ENCODE measurements around the gene ELOVL1. TPM values are rescaled to one million over a fixed set of nuclear protein-coding genes. Genes with fewer than 3 reads are reported as not detected.

The ELOVL1 gene
- total and polyA plus RNA-seq, 2 of the 13 experiments (the other 11 are each of a cell fraction or from before 2014, with no cell fraction given), result 55.2 to 77.4 TPM

DNA sequence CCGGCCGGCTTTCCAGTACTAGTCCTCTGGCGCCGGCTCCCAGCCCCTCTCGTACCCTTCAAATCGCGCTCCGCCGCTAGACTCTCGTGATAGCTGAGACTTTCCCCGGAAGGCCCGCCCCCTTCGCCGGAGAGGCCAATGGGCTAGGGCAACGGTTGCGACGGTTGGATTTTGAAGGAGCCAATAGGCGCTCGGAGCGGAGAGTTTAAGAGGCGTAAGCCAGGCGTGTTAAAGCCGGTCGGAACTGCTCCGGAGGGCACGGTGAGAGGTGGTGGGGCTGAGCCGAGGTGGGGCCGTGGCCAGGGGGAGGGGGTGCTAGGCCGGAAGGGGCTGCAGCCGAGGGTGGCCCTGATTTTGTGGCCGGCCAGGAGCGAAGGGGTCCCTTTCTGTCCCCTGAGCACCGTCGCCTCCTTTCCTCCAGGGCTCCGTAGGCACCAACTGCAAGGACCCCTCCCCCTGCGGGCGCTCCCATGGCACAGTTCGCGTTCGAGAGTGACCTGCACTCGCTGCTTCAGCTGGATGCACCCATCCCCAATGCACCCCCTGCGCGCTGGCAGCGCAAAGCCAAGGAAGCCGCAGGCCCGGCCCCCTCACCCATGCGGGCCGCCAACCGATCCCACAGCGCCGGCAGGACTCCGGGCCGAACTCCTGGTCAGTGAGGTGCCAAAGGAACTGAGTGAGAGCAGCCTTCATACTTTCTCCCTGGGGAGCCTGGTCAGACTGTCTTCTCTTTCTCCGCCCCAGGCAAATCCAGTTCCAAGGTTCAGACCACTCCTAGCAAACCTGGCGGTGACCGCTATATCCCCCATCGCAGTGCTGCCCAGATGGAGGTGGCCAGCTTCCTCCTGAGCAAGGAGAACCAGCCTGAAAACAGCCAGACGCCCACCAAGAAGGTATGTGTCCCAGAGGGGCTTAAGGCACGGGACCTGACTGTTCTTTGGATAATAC is 8.8 kb downstream of the ELOVL1 start, which contains the start of gene CDC20 (continued):
- TF ChIP-seq ZNF772 (CRISPR knock-in tag; IDR thresholded peaks at IDR 0.05) (0 out of 2 replicates have a peak, but pooled peaks have one; percentile 48), CERS6 (CRISPR knock-in tag; IDR thresholded peaks at IDR 0.05) (no peak), SMYD3 (CRISPR knock-in tag; IDR thresholded peaks at IDR 0.05) (peak; percentile 94; the same call in 1 of the 2 replicates), PHF21A (CRISPR knock-in tag; IDR thresholded peaks at IDR 0.05) (peak; percentile 80), RARA (CRISPR knock-in tag; IDR thresholded peaks at IDR 0.05) (no peak), ZNF674 (CRISPR knock-in tag; IDR thresholded peaks at IDR 0.05; ENCODE audit: low read depth) (0 out of 2 replicates have a peak, but pooled peaks have one; percentile 68), GATAD2A (CRISPR knock-in tag; IDR thresholded peaks at IDR 0.05) (no peak), TMF1 (CRISPR knock-in tag; IDR thresholded peaks at IDR 0.05; ENCODE audit: low read depth) (peak; percentile 93), IRF2 (CRISPR knock-in tag; IDR thresholded peaks at IDR 0.05) (peak; percentile 67), ZZZ3 (CRISPR knock-in tag; IDR thresholded peaks at IDR 0.05; ENCODE audit: borderline replicate concordance) (no peak), ZFX (CRISPR knock-in tag; IDR thresholded peaks at IDR 0.05; ENCODE audit: low read depth) (peak; percentile 49; the same call in 1 of the 2 replicates), GATAD1 (CRISPR knock-in tag; IDR thresholded peaks at IDR 0.05) (peak; percentile 91), ZNF816 (CRISPR knock-in tag; IDR thresholded peaks at IDR 0.05; ENCODE audit: borderline replicate concordance) (peak; percentile 57; the same call in 1 of the 2 replicates), TCF7L2 (IDR thresholded peaks at IDR 0.05; ENCODE audit: low read depth, low read length) (no peak), ZHX1 (CRISPR knock-in tag; IDR thresholded peaks at IDR 0.05; ENCODE audit: low read depth) (0 out of 2 replicates have a peak, but pooled peaks have one; percentile 65), KDM5A (IDR thresholded peaks at IDR 0.05; ENCODE audit: borderline replicate concordance, low read length) (peak; percentile 70), ZNF337 (CRISPR knock-in tag; IDR thresholded peaks at IDR 0.05; ENCODE audit: borderline replicate concordance, low read depth) (no peak), ZFYVE20 (CRISPR knock-in tag; IDR thresholded peaks at IDR 0.05; ENCODE audit: borderline replicate concordance, low read depth) (peak; percentile 95), GRHL1 (CRISPR knock-in tag; conservative IDR thresholded peaks at IDR 0.05) (peak; percentile 67; the same call in 1 of the 2 replicates)
- TF ChIP-seq, protein P1, sequence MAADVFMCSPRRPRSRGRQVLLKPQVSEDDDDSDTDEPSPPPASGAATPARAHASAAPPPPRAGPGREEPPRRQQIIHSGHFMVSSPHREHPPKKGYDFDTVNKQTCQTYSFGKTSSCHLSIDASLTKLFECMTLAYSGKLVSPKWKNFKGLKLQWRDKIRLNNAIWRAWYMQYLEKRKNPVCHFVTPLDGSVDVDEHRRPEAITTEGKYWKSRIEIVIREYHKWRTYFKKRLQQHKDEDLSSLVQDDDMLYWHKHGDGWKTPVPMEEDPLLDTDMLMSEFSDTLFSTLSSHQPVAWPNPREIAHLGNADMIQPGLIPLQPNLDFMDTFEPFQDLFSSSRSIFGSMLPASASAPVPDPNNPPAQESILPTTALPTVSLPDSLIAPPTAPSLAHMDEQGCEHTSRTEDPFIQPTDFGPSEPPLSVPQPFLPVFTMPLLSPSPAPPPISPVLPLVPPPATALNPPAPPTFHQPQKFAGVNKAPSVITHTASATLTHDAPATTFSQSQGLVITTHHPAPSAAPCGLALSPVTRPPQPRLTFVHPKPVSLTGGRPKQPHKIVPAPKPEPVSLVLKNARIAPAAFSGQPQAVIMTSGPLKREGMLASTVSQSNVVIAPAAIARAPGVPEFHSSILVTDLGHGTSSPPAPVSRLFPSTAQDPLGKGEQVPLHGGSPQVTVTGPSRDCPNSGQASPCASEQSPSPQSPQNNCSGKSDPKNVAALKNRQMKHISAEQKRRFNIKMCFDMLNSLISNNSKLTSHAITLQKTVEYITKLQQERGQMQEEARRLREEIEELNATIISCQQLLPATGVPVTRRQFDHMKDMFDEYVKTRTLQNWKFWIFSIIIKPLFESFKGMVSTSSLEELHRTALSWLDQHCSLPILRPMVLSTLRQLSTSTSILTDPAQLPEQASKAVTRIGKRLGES (CRISPR knock-in tag; IDR thresholded peaks at IDR 0.05; ENCODE audit: borderline replicate concordance), result no peak; the same call in 1 of the 2 replicates
